T-cell (primary cell): Measurements from ENCODE around the gene PNKD. TPM values are rescaled to one million over a fixed set of nuclear protein-coding genes. Genes with fewer than 3 reads are reported as not detected.

Experiments used
- ATAC-seq, 4 experiments: fragments of 200-7000 bp in 3 of 4; fragments of 150-1000 bp in 1 of 4; cut with Tn5 transposase; replicated peaks in 1 of 4; 1 replicate in 3 of 4; 2 replicates in 1 of 4; pipeline ENCODE4 v1.10.0; 2021; ENCODE audit warnings: moderate library complexity in 3 of 4, mild to moderate bottlenecking in 2 of 4, moderate number of reproducible peaks in 1 of 4
- CTCF ChIA-PET, 2 donors: fragments of 300-600 bp; sonication (Branson Sonifier 250); formaldehyde crosslinking; loops; one replicate each; lab custom pipeline; 2022; ENCODE audit warnings: antibody characterized with exemption in 2 of 2; lab: Charles Lee
- POLR2A ChIA-PET, 2 donors: fragments of 300-600 bp; sonication (Branson Sonifier 250); formaldehyde crosslinking; loops; one replicate each; lab custom pipeline; 2022; ENCODE audit warnings: antibody characterized with exemption in 2 of 2; lab: Charles Lee
- DNase-seq, 35 experiments: peaks; one replicate each; pipeline versions ENCODE4 v3.0.0 to v3.0.0-alpha.2; 2013 to 2023
- H3K27ac ChIP-seq: one replicate; pipeline ENCODE4 v1.5.1; 2013; ENCODE audit warnings: low read length
- H3K27me3 ChIP-seq, 2 experiments: replicated peaks in 1 of 2; 1 replicate in 1 of 2; 2 replicates in 1 of 2; pipeline versions ENCODE4 v1.6.1 to v1.7.0; 2013; ENCODE audit warnings: low read length in 1 of 2, mixed read lengths in 1 of 2; ENCODE audit not compliant: control insufficient read depth in 2 of 2, insufficient read depth in 2 of 2; ENCODE audit errors: extremely low read depth in 1 of 2
- H3K36me3 ChIP-seq, 2 donors: 1 replicate in 1 of 2; 2 replicates in 1 of 2; pipeline versions ENCODE4 v1.6.1 to v1.7.0; 2013; ENCODE audit warnings: low read length in 1 of 2; ENCODE audit not compliant: control insufficient read depth in 2 of 2, insufficient read depth in 1 of 2; ENCODE audit errors: extremely low read depth in 1 of 2
- H3K4me1 ChIP-seq, 2 experiments: 1 replicate in 1 of 2; 2 replicates in 1 of 2; pipeline versions ENCODE4 v1.6.1 to v1.7.0; 2013; ENCODE audit warnings: low read length in 2 of 2, mixed read lengths in 1 of 2; ENCODE audit not compliant: insufficient read depth in 2 of 2, control insufficient read depth in 1 of 2; ENCODE audit errors: extremely low read depth in 1 of 2
- H3K4me3 ChIP-seq, 2 donors: 1 replicate in 1 of 2; 2 replicates in 1 of 2; pipeline versions ENCODE4 v1.5.1 to v1.7.0; 2013; ENCODE audit warnings: mild to moderate bottlenecking in 2 of 2, low read length in 1 of 2, moderate library complexity in 1 of 2; ENCODE audit not compliant: control insufficient read depth in 1 of 2; ENCODE audit errors: extremely low read depth in 1 of 2
- H3K9me3 ChIP-seq: 2 replicates; pipeline ENCODE4 v1.7.0; 2013
- H3K27ac Mint-ChIP-seq, 2 donors: one replicate each; pipeline ENCODE4 v1.8.0; 2020 to 2021; ENCODE audit warnings: mild to moderate bottlenecking in 2 of 2, mixed read lengths in 2 of 2
- H3K27me3 Mint-ChIP-seq, 2 donors: one replicate each; pipeline ENCODE4 v1.8.0; 2021 to 2022; ENCODE audit warnings: mixed read lengths in 2 of 2
- H3K36me3 Mint-ChIP-seq: one replicate; pipeline ENCODE4 v1.8.0; 2021; ENCODE audit warnings: mixed read lengths
- H3K4me1 Mint-ChIP-seq, 3 donors: one replicate each; pipeline ENCODE4 v1.8.0; 2020 to 2022; ENCODE audit warnings: mixed read lengths in 3 of 3, mild to moderate bottlenecking in 1 of 3
- H3K4me3 Mint-ChIP-seq, 3 donors: one replicate each; pipeline ENCODE4 v1.8.0; 2020 to 2022; ENCODE audit warnings: mild to moderate bottlenecking in 3 of 3, mixed read lengths in 3 of 3, moderate library complexity in 3 of 3
- H3K9me3 Mint-ChIP-seq, 3 donors: one replicate each; pipeline ENCODE4 v1.8.0; 2020 to 2022; ENCODE audit warnings: mixed read lengths in 3 of 3
- WGBS: methylation state at CpG from one replicate; pipeline ENCODE4 v1.1.5; 2013; ENCODE audit warnings: missing lambda C conversion rate; ENCODE audit not compliant: insufficient coverage; 5-methylcytosine and 5-hydroxymethylcytosine counted together
- total RNA-seq, 35 experiments: library from RNA in 6 of 35; stranded (reverse) in 6 of 35; fragments of 120-200 nt in 1 of 35; gene quantifications; one replicate each; pipeline versions ENCODE4 v1.2.1 to v1.2.4 and lab custom pipeline; 2013 to 2026

PNKD gene
- total RNA-seq, 5 donors from 2014 or later (not counting 1 experiment from before 2014, with no cell fraction given): 17.4 to 33.1 (median 30.6) TPM

DNA sequence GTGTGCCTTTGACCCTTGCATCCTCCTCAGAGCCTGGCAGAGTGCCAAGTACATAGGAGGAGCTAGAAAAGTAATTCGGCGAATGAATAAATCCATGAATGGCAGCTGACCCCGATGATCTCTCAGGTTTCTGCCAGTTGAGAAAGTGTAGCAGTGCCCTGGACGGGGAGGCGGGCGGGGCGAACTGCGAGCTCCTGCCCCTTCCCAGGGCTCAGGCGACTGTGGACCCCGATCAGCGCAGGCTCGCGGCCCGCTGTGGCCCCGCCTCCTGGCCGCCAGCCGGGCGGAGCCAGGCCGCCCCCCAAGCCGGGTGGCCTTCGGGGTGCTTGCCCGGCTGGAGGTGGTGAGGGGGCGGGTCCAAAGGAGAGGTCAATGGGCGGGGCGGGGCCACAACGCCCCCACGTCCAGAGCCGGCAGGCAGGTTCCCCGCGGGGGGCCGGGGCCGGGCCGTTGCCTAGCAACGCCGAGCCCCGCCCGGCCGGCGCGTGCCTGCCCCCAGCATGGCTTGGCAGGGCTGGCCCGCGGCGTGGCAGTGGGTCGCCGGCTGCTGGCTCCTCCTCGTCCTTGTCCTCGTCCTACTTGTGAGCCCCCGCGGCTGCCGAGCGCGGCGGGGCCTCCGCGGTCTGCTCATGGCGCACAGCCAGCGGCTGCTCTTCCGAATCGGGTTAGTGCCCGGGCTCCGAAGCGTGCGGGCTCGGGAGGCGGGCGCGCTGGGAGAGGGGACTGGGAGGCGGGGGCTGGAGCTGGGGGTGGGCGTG lies 52.6 kb downstream of the PNKD start:
- H3K9me3 Mint-ChIP-seq: no peaks in the 10 kb centered on the region
- Histone ChIP-seq H3K4me3 (peak overlapping the region; percentile 37 to 62), H3K4me1 (peaks cover 21 to 48% of the 10 kb centered on the region in 2 experiments), H3K36me3 (no peaks in the 10 kb centered on the region), H3K27ac (no peak overlapping the region), H3K27me3 (peaks cover 0 to 17% of the 10 kb centered on the region in 2 experiments), H3K9me3 (no peaks in the 10 kb centered on the region)
- peak overlapping the region; percentile 76 to 85 (median 81) for H3K4me3 Mint-ChIP-seq
- H3K4me1 Mint-ChIP-seq: peaks cover 52 to 73% (median 62%) of the 10 kb centered on the region in 3 donors
- 4% methylated on average over 45 of the region's 69 CpGs for WGBS
- ATAC-seq (peak; percentile 69 to 74 (median 72)), DNase-seq (peak in 32 of 35 experiments; percentile 12 to 70 (median 32))
- peak overlapping the region; percentile 58 to 74 for H3K27ac Mint-ChIP-seq
- peaks cover 0 to 8% of the 10 kb centered on the region in 2 donors for H3K27me3 Mint-ChIP-seq
- no peaks in the 10 kb centered on the region for H3K36me3 Mint-ChIP-seq
- POLR2A ChIA-PET: no interaction called here
- CTCF ChIA-PET: interaction anchor here (0.6 kb wide), 2 partner anchors 14 to 20 kb away, joined by 3 to 11 read pairs; no protein-coding TSS in a partner anchor

DNA sequence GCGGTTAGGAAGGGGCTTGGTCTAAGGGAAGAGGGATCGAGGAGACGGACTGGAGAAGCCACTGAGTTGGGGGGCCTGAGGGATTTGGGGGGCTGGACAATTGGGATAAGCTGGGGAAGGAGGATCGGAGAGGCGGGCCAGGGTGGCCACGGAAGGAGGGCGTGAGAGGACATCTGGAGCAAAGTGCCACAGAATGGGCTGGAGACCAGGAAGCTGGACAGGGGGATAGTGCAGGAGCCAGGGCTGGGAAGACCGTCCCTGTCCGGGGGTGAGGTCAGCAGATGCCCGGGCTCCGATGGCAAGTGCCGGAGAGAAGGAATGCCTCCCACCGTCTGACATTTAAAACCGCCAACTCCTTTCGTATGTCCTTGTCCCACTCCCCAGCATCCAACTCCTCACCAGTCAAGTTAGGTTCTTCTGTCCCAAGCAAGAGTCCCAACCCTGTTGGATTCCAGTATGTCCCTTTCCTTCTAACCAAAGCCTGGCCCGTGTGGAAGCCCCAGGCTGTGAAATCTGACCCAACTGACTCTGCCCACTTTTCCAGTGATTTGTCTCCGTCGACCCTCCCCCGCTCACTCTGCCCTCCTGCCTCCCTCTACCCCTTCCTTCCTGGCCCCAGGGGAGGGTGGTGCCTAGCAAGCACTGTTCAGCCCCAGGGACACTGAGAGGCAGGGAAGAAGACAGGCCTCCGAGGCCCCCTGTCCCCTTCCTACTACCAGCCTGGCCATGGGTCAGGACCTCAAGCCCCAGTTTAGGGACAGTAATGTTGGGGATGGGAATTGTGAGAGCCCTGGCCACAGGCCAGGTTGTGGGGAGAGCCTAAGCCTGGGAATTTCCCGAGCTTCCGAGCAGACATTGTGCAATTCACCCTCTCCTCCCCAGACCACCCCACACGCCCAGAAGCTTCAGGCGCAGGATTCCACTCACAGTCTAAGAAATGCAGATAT lies 53.5 kb downstream of the PNKD start:
- peaks cover 0 to 8% of the 10 kb centered on the region in 2 donors for H3K27me3 Mint-ChIP-seq
- H3K4me3 Mint-ChIP-seq: peak overlapping the region; percentile 74 to 85 (median 81)
- WGBS: 8% methylated on average over 11 of the region's 24 CpGs
- no peaks in the 10 kb centered on the region for H3K36me3 Mint-ChIP-seq
- H3K27ac ChIP-seq: no peak overlapping the region
- ChIA-PET CTCF (interaction anchor here in 1 of 2 donors (0.6 kb wide), 1 partner anchor 13 kb away, joined by 11 read pairs; no protein-coding TSS in a partner anchor), POLR2A (no interaction called here)
- H3K4me1 Mint-ChIP-seq: peaks cover 47 to 72% (median 56%) of the 10 kb centered on the region in 3 donors
- H3K27me3 ChIP-seq: peaks cover 0 to 17% of the 10 kb centered on the region in 2 experiments
- peak overlapping the region; percentile 37 to 64 for H3K4me3 ChIP-seq
- DNase-seq (no peak), ATAC-seq (no peak)
- no peaks in the 10 kb centered on the region for H3K9me3 ChIP-seq
- peaks cover 19 to 42% of the 10 kb centered on the region in 2 experiments for H3K4me1 ChIP-seq
- no peaks in the 10 kb centered on the region for H3K9me3 Mint-ChIP-seq
- H3K27ac Mint-ChIP-seq: no peak overlapping the region
- no peaks in the 10 kb centered on the region for H3K36me3 ChIP-seq

DNA sequence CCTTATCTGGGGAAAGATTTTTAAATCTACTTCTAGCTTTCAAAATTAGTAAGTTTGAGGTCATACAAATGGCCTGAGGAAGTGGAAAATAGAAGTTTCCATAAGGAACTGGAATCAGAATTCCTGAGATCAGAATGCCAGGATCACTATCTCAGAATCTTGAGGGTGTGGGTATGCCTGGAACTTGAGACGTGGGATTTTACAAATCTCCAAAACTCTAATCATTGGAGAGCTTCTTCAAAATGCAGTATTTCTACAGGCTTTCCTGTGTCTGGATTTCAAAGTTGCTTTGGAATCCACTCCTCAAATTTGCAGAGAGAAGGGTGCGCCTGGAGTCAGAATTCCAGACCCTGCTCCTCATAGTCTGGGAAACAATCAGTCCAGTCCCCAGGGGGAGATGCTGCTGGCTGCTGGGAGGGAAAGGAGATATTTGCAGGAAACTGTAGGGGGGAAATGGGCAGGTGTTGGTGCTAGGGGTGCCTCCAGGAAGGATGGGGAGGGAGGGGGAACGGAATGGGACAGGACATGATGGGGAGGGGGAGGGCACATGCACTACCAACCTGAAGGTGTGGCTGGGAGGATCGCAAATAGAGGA lies 55.3 kb downstream of the PNKD start:
- Histone ChIP-seq H3K4me3 (no peak overlapping the region), H3K27ac (no peak overlapping the region), H3K9me3 (no peaks in the 10 kb centered on the region), H3K27me3 (peaks cover 0 to 19% of the 10 kb centered on the region in 2 experiments), H3K4me1 (peaks cover 19 to 42% of the 10 kb centered on the region in 2 experiments), H3K36me3 (no peaks in the 10 kb centered on the region)
- Mint-ChIP-seq H3K27ac (no peak overlapping the region), H3K27me3 (peaks cover 0 to 8% of the 10 kb centered on the region in 2 donors), H3K4me3 (peak overlapping the region in 1 of 3 donors; percentile 64), H3K36me3 (no peaks in the 10 kb centered on the region), H3K9me3 (no peaks in the 10 kb centered on the region), H3K4me1 (peaks cover 44 to 73% (median 46%) of the 10 kb centered on the region in 3 donors)
- WGBS: 88% methylated on average over 2 of the region's 4 CpGs
- no peak for DNase-seq
- ChIA-PET CTCF (no interaction called here), POLR2A (no interaction called here)
- ATAC-seq: no peak

DNA sequence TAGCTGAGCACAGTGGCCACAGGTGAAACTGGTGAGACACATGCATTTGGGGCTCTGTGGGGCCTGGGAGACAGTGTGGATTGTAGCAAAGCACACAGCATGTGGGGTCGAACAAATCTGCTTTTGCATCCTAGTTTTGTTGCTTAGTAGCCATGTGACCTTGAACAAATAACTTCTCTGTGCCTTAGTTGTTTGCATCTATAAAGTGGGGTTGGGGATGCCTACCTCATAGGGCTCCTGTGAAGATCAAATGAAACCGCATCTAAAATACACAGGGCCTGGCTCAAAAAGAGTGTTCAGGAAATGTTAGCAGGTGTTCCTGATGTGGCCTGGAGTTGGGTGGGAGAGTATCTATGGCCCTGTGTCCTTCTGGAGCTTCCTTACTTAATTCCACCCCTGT lies 56.0 kb downstream of the PNKD start:
- Histone ChIP-seq H3K27me3 (peaks cover 0 to 19% of the 10 kb centered on the region in 2 experiments), H3K9me3 (no peaks in the 10 kb centered on the region), H3K27ac (no peak overlapping the region), H3K36me3 (no peaks in the 10 kb centered on the region), H3K4me3 (no peak overlapping the region), H3K4me1 (peaks cover 19 to 38% of the 10 kb centered on the region in 2 experiments)
- ChIA-PET CTCF (interaction anchor here in 1 of 2 donors (1.3 kb wide), 1 partner anchor 30 kb away, joined by 8 read pairs; the partner anchor contains the start of gene CATIP), POLR2A (no interaction called here)
- ATAC-seq (peak in 1 of 4 experiments; percentile 56), DNase-seq (no peak)
- H3K27ac Mint-ChIP-seq: no peak overlapping the region
- peaks cover 0 to 8% of the 10 kb centered on the region in 2 donors for H3K27me3 Mint-ChIP-seq
- H3K4me3 Mint-ChIP-seq: peak overlapping the region in 1 of 3 donors; percentile 64
- H3K36me3 Mint-ChIP-seq: no peaks in the 10 kb centered on the region
- no peaks in the 10 kb centered on the region for H3K9me3 Mint-ChIP-seq
- 43% methylated on average over 1 of the region's 2 CpGs for WGBS
- H3K4me1 Mint-ChIP-seq: peaks cover 37 to 67% (median 39%) of the 10 kb centered on the region in 3 donors

DNA sequence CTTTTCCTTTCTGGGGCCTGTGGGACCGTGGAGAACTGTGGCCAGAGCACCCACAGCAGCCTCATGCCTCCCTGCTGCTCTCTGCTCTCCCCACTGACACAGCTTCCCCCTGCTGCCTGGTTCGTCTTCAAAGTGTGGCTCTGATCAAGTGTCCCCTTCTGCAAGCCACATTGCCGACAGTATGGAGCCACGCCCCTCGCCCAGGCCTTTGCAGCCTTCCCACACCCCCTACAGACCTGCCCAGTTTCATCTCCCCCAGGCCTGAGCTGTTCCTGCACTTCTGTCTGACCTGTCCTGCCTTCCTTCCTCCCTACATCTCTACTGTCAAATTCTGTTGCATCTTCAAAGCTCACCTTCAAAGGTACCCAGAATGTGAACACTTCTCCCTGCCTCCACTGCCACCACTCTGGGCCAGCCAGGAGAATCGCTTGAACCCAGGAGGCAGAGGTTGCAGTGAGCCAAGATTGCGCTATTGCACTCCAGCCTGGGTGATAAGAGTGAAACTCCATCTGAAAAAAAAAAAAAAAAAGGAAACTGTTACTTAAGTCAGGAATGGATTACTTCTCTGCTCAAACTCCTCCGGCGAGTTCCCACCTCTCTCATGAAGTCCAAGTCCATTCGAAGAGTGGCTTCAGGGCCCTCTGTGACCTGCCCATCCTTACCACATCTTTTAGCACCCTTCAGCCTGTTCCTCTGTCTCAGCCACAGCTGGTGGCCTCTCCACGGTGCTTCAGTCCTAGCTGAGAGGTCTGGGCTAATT lies 57.3 kb downstream of the PNKD start:
- no peaks in the 10 kb centered on the region for H3K36me3 ChIP-seq
- H3K4me3 ChIP-seq: no peak overlapping the region
- Mint-ChIP-seq H3K27me3 (peaks cover 0 to 8% of the 10 kb centered on the region in 2 donors), H3K4me3 (peak overlapping the region in 1 of 3 donors; percentile 2), H3K4me1 (peaks cover 30 to 58% (median 33%) of the 10 kb centered on the region in 3 donors), H3K36me3 (no peaks in the 10 kb centered on the region), H3K9me3 (no peaks in the 10 kb centered on the region), H3K27ac (no peak overlapping the region)
- peaks cover 0 to 18% of the 10 kb centered on the region in 2 experiments for H3K27me3 ChIP-seq
- H3K27ac ChIP-seq: no peak overlapping the region
- no peak for DNase-seq
- peaks cover 19 to 31% of the 10 kb centered on the region in 2 experiments for H3K4me1 ChIP-seq
- CTCF ChIA-PET: interaction anchor here in 1 of 2 donors (1.1 to 1.3 kb wide), 2 partner anchors 25 to 29 kb away, joined by 4 to 8 read pairs; partner anchors contain the start of gene CATIP
- WGBS: 81% methylated on average over 9 of the region's 11 CpGs
- POLR2A ChIA-PET: interaction anchor here in 1 of 2 donors (0.6 kb wide), 1 partner anchor 143 kb away, joined by 6 read pairs; no protein-coding TSS in a partner anchor
- H3K9me3 ChIP-seq: no peaks in the 10 kb centered on the region
- ATAC-seq: no peak
